Panc1 (cell line): ENCODE data around the gene TSSC4. TPM values are rescaled to one million over a fixed set of nuclear protein-coding genes. Genes with fewer than 3 reads are reported as not detected.

ENCODE experiments used
- ATAC-seq: fragments of 200-7000 bp; cut with Tn5 transposase; 2 replicates; pipeline ENCODE4 v1.9.1; 2020; ENCODE audit warnings: mild to moderate bottlenecking, moderate library complexity
- BruUV-seq: library from RNA; stranded (reverse); fragments of 400-500 nt; replicated peaks from 2 replicates; lab custom pipeline; 2021; lab: Mats Ljungman, UMichigan
- CTCF ChIA-PET: fragments of 300-600 bp; sonication (Branson Sonifier 250); formaldehyde crosslinking; loops from one replicate; lab custom pipeline; 2022; ENCODE audit warnings: antibody characterized with exemption; lab: Charles Lee
- POLR2A ChIA-PET: fragments of 300-600 bp; sonication (Branson Sonifier 250); formaldehyde crosslinking; loops from one replicate; lab custom pipeline; 2022; ENCODE audit warnings: antibody characterized with exemption; lab: Charles Lee
- DNase-seq: peaks from one replicate; pipeline ENCODE4 v3.0.0-alpha.2; 2010; ENCODE audit warnings: low read depth, low spot score
- H3K27ac ChIP-seq: 2 replicates; pipeline ENCODE4 v1.5.1; 2011; ENCODE audit warnings: mild to moderate bottlenecking, low read length, inconsistent platforms
- H3K27me3 ChIP-seq: fragments of 200-500 bp; sonication (Bioruptor generic); 2 replicates; pipeline ENCODE4 v1.6.0; 2014; ENCODE audit warnings: low read length, inconsistent platforms; ENCODE audit not compliant: control insufficient read depth, insufficient read depth
- H3K36me3 ChIP-seq: fragments of 200-500 bp; sonication (Bioruptor generic); 2 replicates; pipeline ENCODE4 v1.5.1; 2014; ENCODE audit warnings: inconsistent platforms, mild to moderate bottlenecking, low read length, moderate library complexity; ENCODE audit not compliant: control insufficient read depth, insufficient read depth
- H3K4me1 ChIP-seq: 2 replicates; pipeline ENCODE4 v1.5.1; 2011; ENCODE audit warnings: inconsistent platforms, mild to moderate bottlenecking, low read length, moderate library complexity; ENCODE audit not compliant: control insufficient read depth, insufficient read depth
- H3K4me3 ChIP-seq, 2 experiments: 2 replicates each; pipeline ENCODE4 v1.5.1; 2011 to 2012; ENCODE audit warnings: low read depth in 2 of 2, low read length in 2 of 2, mild to moderate bottlenecking in 2 of 2, inconsistent platforms in 1 of 2, moderate library complexity in 1 of 2
- H3K9me3 ChIP-seq: fragments of 200-500 bp; sonication (Bioruptor generic); 2 replicates; pipeline ENCODE4 v1.5.1; 2014; ENCODE audit warnings: low read depth, mild to moderate bottlenecking, inconsistent platforms, low read length, moderate library complexity; ENCODE audit not compliant: control insufficient read depth, insufficient read depth
- POLR2AphosphoS5 ChIP-seq: IDR thresholded peaks from 2 replicates; pipeline ENCODE4 v1.6.1; 2012; ENCODE audit warnings: mild to moderate bottlenecking, low read depth, low read length, moderate library complexity
- SIN3A ChIP-seq: IDR thresholded peaks from 2 replicates; pipeline ENCODE4 v1.6.1; 2012; ENCODE audit warnings: low read depth, mild to moderate bottlenecking, low read length, moderate library complexity, borderline replicate concordance; ENCODE audit not compliant: insufficient read depth
- TCF7L2 ChIP-seq: IDR thresholded peaks from 2 replicates; pipeline ENCODE4 v1.6.1; 2011; ENCODE audit warnings: mild to moderate bottlenecking, low read depth, low read length, inconsistent platforms
- in situ Hi-C: cut with HindIII; loops from 2 replicates; pipeline ENCODE4 v1.10.0; 2016; ENCODE audit warnings: low sequenced_read_pairs, low pct_unique_long_range_greater_than_20kb
- intact Hi-C: fragments of 100-400 bp; cut with micrococcal nuclease; formaldehyde crosslinking; loops from one replicate; pipeline ENCODE4 v1.10.0; 2022; ENCODE audit not compliant: unreplicated experiment
- total RNA-seq: library from RNA; stranded (reverse); gene quantifications from one replicate; pipeline ENCODE4 v1.2.1, GENCODE V29; 2021; ENCODE audit not compliant: unreplicated experiment
- TF ChIP-seq, protein P1 (sequence below), 2 experiments: IDR thresholded peaks; 2 replicates each; pipeline ENCODE4 v1.6.1; 2011 to 2012; ENCODE audit warnings: low read depth in 2 of 2, control low read depth in 1 of 2, low read length in 1 of 2, mild to moderate bottlenecking in 1 of 2, moderate library complexity in 1 of 2; ENCODE audit not compliant: insufficient read depth in 1 of 2
- TF ChIP-seq, protein P2 (sequence below): fragments of 450-650 bp; IDR thresholded peaks from 2 replicates; pipeline ENCODE4 v1.5.1; 2017; ENCODE audit warnings: mild to moderate bottlenecking

Gene TSSC4
- total RNA-seq, 1 experiment from 2014 or later: 132 TPM

DNA sequence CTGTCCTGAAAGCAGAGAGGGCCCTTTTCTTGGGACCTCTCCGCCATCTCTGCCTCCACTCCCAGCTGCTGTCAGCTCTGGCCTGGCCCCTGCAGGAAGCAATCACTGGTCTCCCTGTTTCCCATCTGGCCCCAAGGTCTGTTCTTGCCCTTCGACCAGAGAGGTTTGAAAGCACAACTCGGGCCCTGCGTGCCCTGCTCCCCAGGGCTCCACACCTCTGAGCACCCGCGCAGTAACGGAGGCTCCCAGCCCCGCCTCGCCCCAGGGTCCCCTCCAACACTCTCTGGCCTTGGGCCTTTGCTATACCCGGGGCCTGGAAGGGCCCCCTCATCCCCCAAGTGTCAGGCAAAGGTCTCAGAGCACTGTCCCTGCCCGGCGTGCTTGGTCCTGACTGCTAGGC lies 31.2 kb upstream of the TSSC4 start:
- Histone ChIP-seq H3K36me3 (no peaks in the 10 kb centered on the region), H3K4me3 (no peak overlapping the region), H3K27me3 (no peaks in the 10 kb centered on the region; the same call in 1 of the 2 replicates), H3K4me1 (no peaks in the 10 kb centered on the region), H3K9me3 (no peaks in the 10 kb centered on the region), H3K27ac (no peak overlapping the region)
- ATAC-seq: no peak
- intact Hi-C loops (no loop called here), in situ Hi-C loops (no loop called here)
- BruUV-seq: no TSS peak
- ChIA-PET POLR2A (interaction anchor here (0.6 kb wide), 1 partner anchor 135 kb away, joined by 3 read pairs; no protein-coding TSS in a partner anchor), CTCF (interaction anchor here (0.6 kb wide), 2 partner anchors 7 to 64 kb away, joined by 4 to 6 read pairs; no protein-coding TSS in a partner anchor)
- TF ChIP-seq TCF7L2 (no peak), POLR2AphosphoS5 (no peak), SIN3A (no peak)
- TF ChIP-seq, protein P1, sequence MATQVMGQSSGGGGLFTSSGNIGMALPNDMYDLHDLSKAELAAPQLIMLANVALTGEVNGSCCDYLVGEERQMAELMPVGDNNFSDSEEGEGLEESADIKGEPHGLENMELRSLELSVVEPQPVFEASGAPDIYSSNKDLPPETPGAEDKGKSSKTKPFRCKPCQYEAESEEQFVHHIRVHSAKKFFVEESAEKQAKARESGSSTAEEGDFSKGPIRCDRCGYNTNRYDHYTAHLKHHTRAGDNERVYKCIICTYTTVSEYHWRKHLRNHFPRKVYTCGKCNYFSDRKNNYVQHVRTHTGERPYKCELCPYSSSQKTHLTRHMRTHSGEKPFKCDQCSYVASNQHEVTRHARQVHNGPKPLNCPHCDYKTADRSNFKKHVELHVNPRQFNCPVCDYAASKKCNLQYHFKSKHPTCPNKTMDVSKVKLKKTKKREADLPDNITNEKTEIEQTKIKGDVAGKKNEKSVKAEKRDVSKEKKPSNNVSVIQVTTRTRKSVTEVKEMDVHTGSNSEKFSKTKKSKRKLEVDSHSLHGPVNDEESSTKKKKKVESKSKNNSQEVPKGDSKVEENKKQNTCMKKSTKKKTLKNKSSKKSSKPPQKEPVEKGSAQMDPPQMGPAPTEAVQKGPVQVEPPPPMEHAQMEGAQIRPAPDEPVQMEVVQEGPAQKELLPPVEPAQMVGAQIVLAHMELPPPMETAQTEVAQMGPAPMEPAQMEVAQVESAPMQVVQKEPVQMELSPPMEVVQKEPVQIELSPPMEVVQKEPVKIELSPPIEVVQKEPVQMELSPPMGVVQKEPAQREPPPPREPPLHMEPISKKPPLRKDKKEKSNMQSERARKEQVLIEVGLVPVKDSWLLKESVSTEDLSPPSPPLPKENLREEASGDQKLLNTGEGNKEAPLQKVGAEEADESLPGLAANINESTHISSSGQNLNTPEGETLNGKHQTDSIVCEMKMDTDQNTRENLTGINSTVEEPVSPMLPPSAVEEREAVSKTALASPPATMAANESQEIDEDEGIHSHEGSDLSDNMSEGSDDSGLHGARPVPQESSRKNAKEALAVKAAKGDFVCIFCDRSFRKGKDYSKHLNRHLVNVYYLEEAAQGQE (IDR thresholded peaks at IDR 0.05; ENCODE audit: insufficient read depth in 1 of 2, low read depth in 2 of 2, low read length in 1 of 2): no peak
- TF ChIP-seq, protein P2, sequence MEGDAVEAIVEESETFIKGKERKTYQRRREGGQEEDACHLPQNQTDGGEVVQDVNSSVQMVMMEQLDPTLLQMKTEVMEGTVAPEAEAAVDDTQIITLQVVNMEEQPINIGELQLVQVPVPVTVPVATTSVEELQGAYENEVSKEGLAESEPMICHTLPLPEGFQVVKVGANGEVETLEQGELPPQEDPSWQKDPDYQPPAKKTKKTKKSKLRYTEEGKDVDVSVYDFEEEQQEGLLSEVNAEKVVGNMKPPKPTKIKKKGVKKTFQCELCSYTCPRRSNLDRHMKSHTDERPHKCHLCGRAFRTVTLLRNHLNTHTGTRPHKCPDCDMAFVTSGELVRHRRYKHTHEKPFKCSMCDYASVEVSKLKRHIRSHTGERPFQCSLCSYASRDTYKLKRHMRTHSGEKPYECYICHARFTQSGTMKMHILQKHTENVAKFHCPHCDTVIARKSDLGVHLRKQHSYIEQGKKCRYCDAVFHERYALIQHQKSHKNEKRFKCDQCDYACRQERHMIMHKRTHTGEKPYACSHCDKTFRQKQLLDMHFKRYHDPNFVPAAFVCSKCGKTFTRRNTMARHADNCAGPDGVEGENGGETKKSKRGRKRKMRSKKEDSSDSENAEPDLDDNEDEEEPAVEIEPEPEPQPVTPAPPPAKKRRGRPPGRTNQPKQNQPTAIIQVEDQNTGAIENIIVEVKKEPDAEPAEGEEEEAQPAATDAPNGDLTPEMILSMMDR: no peak
- DNase-seq: no peak

DNA sequence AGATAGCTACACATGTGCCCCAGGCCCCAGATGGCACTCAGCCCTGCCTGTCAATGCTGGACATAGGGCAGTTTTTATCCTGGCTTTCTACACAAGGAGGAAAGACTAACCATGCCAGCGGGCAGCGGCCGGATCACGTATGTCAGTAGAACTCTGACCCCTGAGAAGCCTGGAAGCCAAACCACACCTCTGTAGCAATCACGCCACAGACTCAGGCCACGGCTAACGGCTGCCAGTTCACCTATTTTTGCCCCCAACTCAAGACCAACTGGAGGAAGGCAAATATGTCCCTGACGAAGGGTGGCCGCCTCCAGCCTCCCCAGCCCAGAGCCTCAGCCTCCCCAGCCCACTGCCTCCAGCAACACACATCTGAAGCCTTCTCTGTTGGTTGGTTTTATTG lies 30.7 kb upstream of the TSSC4 start:
- no peaks in the 10 kb centered on the region for H3K9me3 ChIP-seq
- BruUV-seq: no TSS peak
- intact Hi-C loops (no loop called here), in situ Hi-C loops (no loop called here)
- no peak overlapping the region for H3K4me3 ChIP-seq
- H3K4me1 ChIP-seq: no peaks in the 10 kb centered on the region
- no peaks in the 10 kb centered on the region; the same call in 1 of the 2 replicates for H3K27me3 ChIP-seq
- ChIA-PET POLR2A (interaction anchor here (0.6 kb wide), 1 partner anchor 135 kb away, joined by 3 read pairs; no protein-coding TSS in a partner anchor), CTCF (no interaction called here)
- H3K36me3 ChIP-seq: no peaks in the 10 kb centered on the region
- DNase-seq (no peak), ATAC-seq (no peak; the same call in 1 of the 2 replicates)
- TF ChIP-seq TCF7L2: no peak
- TF ChIP-seq, protein P2: no peak
- TF ChIP-seq SIN3A: no peak
- no peak for TF ChIP-seq POLR2AphosphoS5
- TF ChIP-seq, protein P1 (IDR thresholded peaks at IDR 0.05; ENCODE audit: insufficient read depth in 1 of 2, low read depth in 2 of 2, low read length in 1 of 2): no peak
- no peak overlapping the region for H3K27ac ChIP-seq
